Activated CD4-positive, CD25-positive, alpha-beta regulatory T cell (primary cell): ENCODE results near the gene TNS3.

Source experiments
- DNase-seq, 4 experiments: peaks; one replicate each; lab custom pipeline; 2025; lab: John Stamatoyannopoulos, UW

TNS3 gene

DNA sequence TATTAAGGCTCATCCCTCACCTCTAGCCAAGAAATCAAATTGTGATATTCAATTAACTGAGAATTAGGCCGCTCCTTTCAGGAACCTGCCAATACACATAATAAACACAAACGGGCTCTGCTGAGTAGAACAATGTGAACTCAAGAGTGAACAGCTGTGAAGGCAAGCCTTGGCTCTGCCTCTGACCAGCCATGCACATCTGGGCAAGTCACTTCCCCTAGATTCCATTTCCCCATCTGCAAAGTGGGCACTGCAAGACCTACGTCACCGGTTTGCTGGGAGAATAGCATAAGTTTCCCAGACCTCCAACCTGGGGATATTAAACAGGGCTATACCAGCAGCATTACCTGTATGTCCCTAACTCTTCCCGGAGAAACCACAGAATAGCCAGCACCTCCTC lies 355.2 kb downstream of the TNS3 start:
- no peak for DNase-seq

DNA sequence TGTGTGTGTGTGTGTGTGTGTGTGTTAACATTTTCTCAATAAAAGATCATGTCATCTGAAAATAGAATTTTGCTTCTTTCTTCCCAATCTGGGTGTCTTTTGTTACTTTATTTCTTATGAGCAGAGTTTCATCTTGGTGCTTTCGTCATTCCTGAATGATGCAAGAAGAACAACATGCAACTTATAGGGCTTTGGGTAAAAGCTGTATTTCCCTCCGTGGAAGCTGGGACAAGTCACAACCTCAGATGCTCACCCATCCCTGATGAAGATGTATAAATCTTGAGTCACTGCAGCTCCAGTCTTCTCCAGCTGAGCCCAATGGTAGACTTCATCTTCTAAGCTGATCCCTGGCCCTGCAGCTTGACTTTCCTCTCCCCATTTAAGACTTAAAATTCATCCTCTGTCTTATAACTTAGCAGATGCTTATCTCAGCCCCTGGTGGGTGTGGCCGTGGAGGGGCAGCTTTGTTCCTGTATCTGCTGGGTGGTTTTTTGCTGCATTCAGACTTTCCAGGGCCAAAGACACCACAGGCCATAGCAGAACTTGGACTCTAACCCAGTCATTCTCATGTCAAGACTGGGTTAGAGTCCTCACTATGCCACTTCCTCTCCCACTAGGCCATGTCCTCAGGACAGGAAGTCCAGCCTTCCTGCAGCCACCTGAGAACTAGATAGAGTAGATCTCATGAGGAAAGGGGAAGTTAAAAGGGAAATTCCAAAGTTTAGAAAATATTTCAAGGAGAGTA lies 356.4 kb downstream of the TNS3 start:
- DNase-seq, result no peak
